K562 (cell line): ENCODE measurements around the gene MAST4. TPM values are rescaled to one million over a fixed set of nuclear protein-coding genes. Genes with fewer than 3 reads are reported as not detected.

ENCODE experiments used
- ATAC-seq: fragments of 200-7000 bp; cut with Tn5 transposase; 3 replicates; pipeline ENCODE4 v1.9.1; 2020; ENCODE audit warnings: moderate library complexity
- BruUV-seq: library from RNA; stranded (reverse); fragments of 400-500 nt; replicated peaks from 2 replicates; lab custom pipeline; 2021; lab: Mats Ljungman, UMichigan
- CTCF ChIA-PET: fragments of 300-600 bp; formaldehyde crosslinking; extraction: SDS; loops from one replicate; lab custom pipeline; 2021; ENCODE audit warnings: low intra/inter-chr PET ratio; lab: Yijun Ruan, JAX
- POLR2A ChIA-PET: fragments of 300-600, 350-650 bp; sonication (Branson Sonifier 250); formaldehyde crosslinking; extraction: SDS; loops from one replicate; lab custom pipeline; 2021; ENCODE audit warnings: antibody characterized with exemption, inconsistent platforms; lab: Yijun Ruan, JAX
- DNase-seq, 4 experiments: peaks; one replicate each; pipeline versions ENCODE4 v3.0.0 to v3.0.0-alpha.2; 2011 to 2018; ENCODE audit warnings: low spot score in 3 of 4, mixed read lengths in 3 of 4; ENCODE audit errors: extremely low read depth in 1 of 4
- FAIRE-seq: peaks from 2 replicates; lab custom pipeline; 2011; peaks lifted over from hg19 to GRCh38; lab: Jason Lieb, UNC
- H2AFZ ChIP-seq: 2 replicates; pipeline ENCODE4 v1.6.0; 2011; ENCODE audit warnings: low read depth, low read length, control low read depth, inconsistent platforms
- H3K27ac ChIP-seq: fragments of 200-600 bp; 3 replicates; pipeline ENCODE4 v1.8.0; 2011; ENCODE audit warnings: low read depth, mild to moderate bottlenecking, control low read depth, inconsistent platforms, low read length, moderate library complexity, mixed read lengths; ENCODE audit errors: extremely low read depth
- H3K27me3 ChIP-seq, 2 experiments: fragments of 300-600 bp in 1 of 2; 2 replicates in 1 of 2; 3 replicates in 1 of 2; pipeline versions ENCODE4 v1.6.0 to v1.8.0; 2011; ENCODE audit warnings: inconsistent platforms in 2 of 2, low read length in 2 of 2, mild to moderate bottlenecking in 1 of 2, mixed read lengths in 1 of 2, moderate library complexity in 1 of 2; ENCODE audit not compliant: control insufficient read depth in 2 of 2, insufficient read depth in 2 of 2
- H3K36me3 ChIP-seq: fragments of 300-600 bp; 3 replicates; pipeline ENCODE4 v1.8.0; 2011; ENCODE audit warnings: mild to moderate bottlenecking, low read length, inconsistent platforms; ENCODE audit not compliant: control insufficient read depth, insufficient read depth
- H3K4me1 ChIP-seq, 2 experiments: fragments of 200-600 bp in 1 of 2; replicated peaks in 1 of 2; 2 replicates in 1 of 2; 3 replicates in 1 of 2; pipeline versions ENCODE4 v1.5.1 to v1.8.0; 2011; ENCODE audit warnings: inconsistent platforms in 2 of 2, low read length in 2 of 2, mild to moderate bottlenecking in 1 of 2, mixed read lengths in 1 of 2, moderate library complexity in 1 of 2; ENCODE audit not compliant: control insufficient read depth in 2 of 2, insufficient read depth in 2 of 2
- H3K4me2 ChIP-seq: 2 replicates; pipeline ENCODE4 v1.6.1; 2011; ENCODE audit warnings: low read length, control low read depth, inconsistent platforms, mixed read lengths; ENCODE audit not compliant: insufficient read depth
- H3K4me3 ChIP-seq: fragments of 200-600 bp; sonication (generic), shearing (Covaris generic); 2 replicates; pipeline ENCODE4 v1.5.1; 2016; ENCODE audit warnings: control low read depth, inconsistent platforms
- H3K79me2 ChIP-seq: fragments of 200-600 bp; 3 replicates; pipeline ENCODE4 v1.8.0; 2011; ENCODE audit warnings: low read length, inconsistent platforms; ENCODE audit not compliant: control insufficient read depth, insufficient read depth
- H3K9ac ChIP-seq, 2 experiments: 2 replicates each; pipeline versions ENCODE4 v1.6.0 to v1.6.1; 2011; ENCODE audit warnings: low read depth in 2 of 2, low read length in 2 of 2, control low read depth in 1 of 2, inconsistent platforms in 1 of 2, mild to moderate bottlenecking in 1 of 2, mixed read lengths in 1 of 2; ENCODE audit not compliant: insufficient read depth in 1 of 2
- H3K9me1 ChIP-seq: one replicate; pipeline ENCODE4 v1.6.0; 2011; ENCODE audit warnings: inconsistent platforms, mild to moderate bottlenecking, low read length, moderate library complexity; ENCODE audit not compliant: control insufficient read depth, insufficient read depth
- H3K9me3 ChIP-seq: replicated peaks from 2 replicates; pipeline ENCODE4 v1.5.1; 2011; ENCODE audit warnings: low read depth, low read length, inconsistent platforms; ENCODE audit not compliant: control insufficient read depth, insufficient read depth
- H4K20me1 ChIP-seq: replicated peaks from 2 replicates; pipeline ENCODE4 v1.6.1; 2011; ENCODE audit warnings: low read length, inconsistent platforms, mixed read lengths; ENCODE audit not compliant: control insufficient read depth, insufficient read depth
- ARHGAP35 ChIP-seq: fragments of 450-650 bp; IDR thresholded peaks from 2 replicates; pipeline ENCODE4 v1.6.1; 2018; ENCODE audit not compliant: partially characterized antibody
- ETV1 ChIP-seq: fragments of 450-650 bp; conservative IDR thresholded peaks from 2 replicates; pipeline ENCODE4 v1.6.1; 2016; ENCODE audit warnings: missing genetic modification characterization, control low read depth, low read depth, missing compliant biosample characterization
- GTF2F1 ChIP-seq: IDR thresholded peaks from 2 replicates; pipeline ENCODE4 v1.6.1; 2011; ENCODE audit warnings: low read depth, low read length, improper control_type of control experiment
- HOXB6 ChIP-seq: fragments of 250-450 bp; sonication (Bioruptor Pico); IDR thresholded peaks from 2 replicates; pipeline ENCODE4 v1.5.1; 2022; ENCODE audit warnings: mild to moderate bottlenecking, borderline replicate concordance
- KDM4B ChIP-seq, 2 experiments: fragments of 450-650 bp in 1 of 2; sonication (generic) in 1 of 2; IDR thresholded peaks; 2 replicates each; pipeline ENCODE4 v1.6.1; 2016 to 2017; ENCODE audit warnings: borderline replicate concordance in 2 of 2, antibody characterized with exemption in 1 of 2, low read depth in 1 of 2, mild to moderate bottlenecking in 1 of 2
- MNT ChIP-seq, 2 experiments: fragments of 450-650 bp; conservative IDR thresholded peaks; 2 replicates each; pipeline ENCODE4 v1.6.1; 2017; ENCODE audit warnings: mild to moderate bottlenecking in 2 of 2, moderate library complexity in 2 of 2
- MYNN ChIP-seq, 2 experiments: sonication (generic); formaldehyde crosslinking in 1 of 2; IDR thresholded peaks; 2 replicates each; pipeline versions ENCODE4 v1.5.0 to v1.6.1; 2016 to 2020; ENCODE audit warnings: antibody characterized with exemption in 1 of 2, missing genetic modification reagents in 1 of 2
- NELFE ChIP-seq: IDR thresholded peaks from 2 replicates; pipeline ENCODE4 v1.6.1; 2011; ENCODE audit warnings: mild to moderate bottlenecking; ENCODE audit not compliant: insufficient read depth, insufficient read length
- PHB2 ChIP-seq: fragments of 450-650 bp; IDR thresholded peaks from 2 replicates; pipeline ENCODE4 v1.6.1; 2017; ENCODE audit warnings: low read depth
- RBM39 ChIP-seq: fragments of 200-400 bp; formaldehyde crosslinking; optimal IDR thresholded peaks from 2 replicates; pipeline ENCODE3; 2018; ENCODE audit warnings: low read depth, low read length
- SMAD1 ChIP-seq: fragments of 150-350 bp; IDR thresholded peaks from 2 replicates; pipeline ENCODE4 v1.6.1; 2014; ENCODE audit warnings: low read length, low read depth; ENCODE audit not compliant: partially characterized antibody
- SMAD3 ChIP-seq: fragments of 450-650 bp; formaldehyde crosslinking; conservative IDR thresholded peaks from 2 replicates; pipeline ENCODE4 v1.4.0; 2020; ENCODE audit warnings: mild to moderate bottlenecking
- TAF9B ChIP-seq: fragments of 450-650 bp; IDR thresholded peaks from 2 replicates; pipeline ENCODE4 v1.6.1; 2018; ENCODE audit warnings: mild to moderate bottlenecking; ENCODE audit not compliant: partially characterized antibody
- TOE1 ChIP-seq, 2 experiments: fragments of 450-650 bp in 1 of 2; sonication (generic) in 1 of 2; formaldehyde crosslinking in 1 of 2; IDR thresholded peaks; 2 replicates each; pipeline versions ENCODE4 v1.7.1 to v1.8.0; 2016 to 2022; ENCODE audit warnings: borderline replicate concordance in 2 of 2, mild to moderate bottlenecking in 2 of 2, antibody characterized with exemption in 1 of 2, inconsistent platforms in 1 of 2, low read depth in 1 of 2, missing genetic modification reagents in 1 of 2, moderate library complexity in 1 of 2
- ZMIZ1 ChIP-seq, 2 experiments: fragments of 150-350 bp in 1 of 2; IDR thresholded peaks; 2 replicates each; pipeline ENCODE4 v1.6.1; 2012 to 2016; ENCODE audit warnings: low read depth in 2 of 2, low read length in 2 of 2, mild to moderate bottlenecking in 1 of 2, moderate library complexity in 1 of 2
- ZNF165 ChIP-seq: fragments of 250-450 bp; sonication (Bioruptor Pico); IDR thresholded peaks from 2 replicates; pipeline ENCODE4 v1.4.0; 2020; ENCODE audit warnings: borderline replicate concordance
- ZNF431 ChIP-seq: sonication (generic); formaldehyde crosslinking; IDR thresholded peaks from 2 replicates; pipeline ENCODE4 v1.8.0; 2022; ENCODE audit warnings: mild to moderate bottlenecking, missing genetic modification reagents
- WGBS: fragments of 100-300 bp; shearing (Covaris generic); methylation state at CpG from one replicate; pipeline ENCODE4 v1.1.6; 2016; ENCODE audit warnings: low coverage, mixed read lengths; ENCODE audit not compliant: insufficient coverage; ENCODE audit errors: missing lambda C conversion rate; 5-methylcytosine and 5-hydroxymethylcytosine counted together
- in situ Hi-C: fragments of 300-500 bp; cut with MboI; formaldehyde crosslinking; loops from 4 replicates; pipeline ENCODE4 v1.15.0; 2018; ENCODE audit warnings: inconsistent platforms, mixed read lengths
- intact Hi-C: fragments of 100-400 bp; cut with micrococcal nuclease; formaldehyde crosslinking; loops from 2 replicates; pipeline ENCODE4 v1.14.2; 2022
- polyA plus RNA-seq, 8 experiments: library from polyadenylated mRNA; depleted of rRNA in 4 of 8; stranded (reverse) in 5 of 8; unstranded in 3 of 8; fragments of >200 nt; fragmentation: Nextera tagmentation in 2 of 8; fragmentation: Illumina TruSeq in 1 of 8; extraction: Ambion mirVana in 2 of 8; extraction: Trizol in 1 of 8; gene quantifications; 2 replicates each; pipeline versions ENCODE4 v1.2.1 to v1.2.3, GENCODE V29; 2011 to 2014; ENCODE audit warnings: inconsistent platforms in 1 of 8, missing spikeins in 1 of 8
- total RNA-seq, 7 experiments: library from RNA; depleted of rRNA in 6 of 7; stranded (reverse); fragments of >200 nt in 6 of 7; fragmentation: Illumina TruSeq in 2 of 7; extraction: Trizol in 2 of 7; gene quantifications; 2 replicates each; pipeline versions ENCODE4 v1.2.1 to v1.2.3, GENCODE V29; 2011 to 2021; ENCODE audit warnings: low replicate concordance in 1 of 7

Gene MAST4
- total and polyA plus RNA-seq, 9 of the 15 experiments (the other 6 are each of a cell fraction or from before 2014, with no cell fraction given), result 0.88 to 10.1 (median 5.2) TPM

GRCh38 chr5:66947458-66947857 lies 351.3 kb downstream of the MAST4 start:
- DNase-seq, result no peak
- H3K4me1 ChIP-seq, result no peaks in the 10 kb centered on the region
- TF ChIP-seq ZNF431 (CRISPR knock-in tag), result no peak
- no peak for TF ChIP-seq ETV1 (tag)
- TF ChIP-seq MNT (conservative IDR thresholded peaks at IDR 0.05), result no peak
- no peak for TF ChIP-seq SMAD3 (CRISPR knock-in tag)
- no peak for TF ChIP-seq TOE1 (IDR thresholded peaks at IDR 0.05; ENCODE audit: borderline replicate concordance)
- no peak for TF ChIP-seq TOE1 (CRISPR knock-in tag; IDR thresholded peaks at IDR 0.05; ENCODE audit: borderline replicate concordance, low read depth)
- no peak for TF ChIP-seq ZMIZ1 (IDR thresholded peaks at IDR 0.05; ENCODE audit: low read depth in 2 of 2, low read length in 2 of 2)
- no peak for TF ChIP-seq KDM4B (IDR thresholded peaks at IDR 0.05; ENCODE audit: borderline replicate concordance in 2 of 2, low read depth in 1 of 2)
- no peak for TF ChIP-seq SMAD1
- TF ChIP-seq RBM39, result no peak
- TF ChIP-seq ZNF165 (CRISPR knock-in tag), result no peak
- no peak for TF ChIP-seq GTF2F1
- no peak for TF ChIP-seq NELFE
- TF ChIP-seq PHB2, result no peak
- TF ChIP-seq HOXB6, result no peak
- TF ChIP-seq MYNN (IDR thresholded peaks at IDR 0.05), result no peak
- no peak for TF ChIP-seq MYNN (CRISPR knock-in tag; IDR thresholded peaks at IDR 0.05)
- TF ChIP-seq TAF9B, result no peak
- no peak for TF ChIP-seq ARHGAP35

More at GRCh38 chr5:66947458-66947857, 351.3 kb downstream of the MAST4 start:
- intact Hi-C loops (no loop called here), in situ Hi-C loops (no loop called here)
- no peaks in the 10 kb centered on the region for H4K20me1 ChIP-seq
- H3K4me2 ChIP-seq, result no peak overlapping the region
- H2AFZ ChIP-seq, result no peak overlapping the region
- H3K4me3 ChIP-seq, result no peak overlapping the region
- H3K9me1 ChIP-seq, result no peaks in the 10 kb centered on the region
- no peak for FAIRE-seq
- ChIA-PET CTCF (no interaction called here), POLR2A (no interaction called here)
- H3K27me3 ChIP-seq, result peaks cover under 1 to 8% of the 10 kb centered on the region in 2 experiments; a peak in 3 of 5 replicates
- H3K79me2 ChIP-seq, result no peaks in the 10 kb centered on the region
- no TSS peak for BruUV-seq
- ATAC-seq, result no peak
- no peaks in the 10 kb centered on the region for H3K36me3 ChIP-seq
- no peaks in the 10 kb centered on the region for H3K9me3 ChIP-seq
- WGBS, result 0% methylated on average over 4 of the region's 4 CpGs
- H3K9ac ChIP-seq, result no peak overlapping the region
- no peak overlapping the region for H3K27ac ChIP-seq
